GM21390 (cell line): ENCODE results near the gene DOHH.

Experiments
- ATAC-seq: cut with Tn5 transposase; IDR thresholded peaks from one replicate; pipeline ENCODE4 v1.9.1; 2021; ENCODE audit not compliant: unreplicated experiment

The DOHH gene

DNA sequence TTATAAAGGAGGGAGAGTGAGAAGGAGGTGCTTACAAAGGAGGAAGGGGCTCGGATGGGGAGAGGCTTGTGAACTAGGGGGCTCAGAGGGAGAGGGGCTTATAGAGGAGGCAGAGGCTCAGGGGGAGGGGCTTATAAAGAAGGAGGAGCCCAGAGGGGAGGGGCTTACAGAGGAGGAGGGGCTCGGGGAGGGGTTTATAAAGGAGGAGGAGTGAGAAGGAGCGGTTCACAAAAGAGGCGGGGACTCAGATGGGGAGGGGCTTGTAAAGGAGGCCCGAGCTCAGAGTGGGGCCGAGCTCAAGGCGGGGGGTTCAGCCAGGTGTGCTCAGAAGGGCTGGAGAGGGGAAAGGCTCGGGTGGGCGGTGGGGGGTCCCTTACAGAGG is 20.6 kb downstream of the DOHH start:
- no peak for ATAC-seq

DNA sequence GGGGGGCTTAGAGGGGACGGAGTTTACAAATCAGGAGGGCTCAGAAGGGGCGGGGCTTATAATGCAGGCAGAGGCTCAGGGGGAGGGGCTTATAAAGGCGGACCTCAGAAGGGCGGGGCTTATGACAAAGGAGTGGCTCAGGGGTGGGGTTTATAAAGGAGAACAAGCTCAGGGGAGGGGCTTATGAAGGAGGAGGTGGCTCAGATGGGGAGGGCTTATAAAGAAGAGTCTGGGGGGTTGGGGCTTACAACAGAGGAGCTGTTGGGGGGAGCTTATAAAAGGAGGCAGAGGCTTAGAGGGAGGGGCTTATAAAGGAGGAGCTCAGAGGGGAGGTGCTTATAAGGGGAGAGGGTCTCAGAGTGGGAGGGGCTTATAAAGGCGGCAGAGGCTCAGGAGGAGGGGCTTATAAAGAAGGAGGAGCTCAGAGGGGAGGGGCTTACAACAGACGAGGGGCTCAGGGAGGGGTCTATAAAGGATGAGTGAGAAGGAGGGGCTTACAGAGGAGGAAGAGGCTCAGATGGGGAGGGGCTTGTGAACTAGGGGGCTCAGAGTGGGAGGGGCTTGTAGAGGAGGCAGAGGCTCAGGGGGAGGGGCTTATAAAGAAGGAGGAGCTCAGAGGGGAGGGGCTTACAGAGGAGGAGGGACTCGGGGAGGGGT is 21.2 kb downstream of the DOHH start:
- ATAC-seq: no peak

DNA sequence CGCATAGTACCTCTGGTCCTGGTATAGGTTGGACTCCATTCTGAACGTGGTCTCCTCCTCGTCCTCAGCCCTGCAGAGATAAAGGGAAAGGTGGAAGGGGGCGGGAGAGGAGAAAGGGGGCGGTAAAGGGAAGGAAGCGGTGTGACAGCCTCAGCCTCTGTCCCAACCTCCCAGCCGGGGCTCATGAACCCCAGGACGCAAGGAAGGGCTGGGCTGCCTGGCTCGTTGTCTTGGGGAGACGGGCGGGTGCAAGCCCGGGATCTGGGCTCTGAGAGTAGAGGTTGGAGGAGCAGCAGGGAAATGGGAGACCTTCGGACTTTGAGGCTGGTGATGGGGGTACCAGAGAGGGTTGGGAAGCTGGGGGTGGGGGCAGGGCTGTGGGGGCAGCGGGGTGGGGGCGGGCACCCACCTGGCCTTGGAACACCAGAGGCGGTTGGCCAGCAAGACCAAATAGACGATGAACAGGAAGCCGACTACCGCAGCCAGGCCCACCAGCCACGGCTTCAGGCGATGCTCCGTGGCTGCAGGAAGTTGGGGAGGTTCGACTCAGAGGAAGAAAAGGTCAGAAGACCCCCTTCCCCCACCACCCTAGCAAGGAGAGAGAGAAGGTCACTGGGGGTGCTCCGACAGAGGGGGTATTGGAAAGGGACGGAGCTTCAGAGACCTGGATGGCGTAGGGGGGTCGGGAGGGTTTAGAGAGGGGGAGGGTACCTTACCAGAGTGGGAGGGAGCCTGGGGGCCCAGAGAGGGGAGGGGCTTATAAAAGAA is 21.9 kb downstream of the DOHH start:
- no peak for ATAC-seq

DNA sequence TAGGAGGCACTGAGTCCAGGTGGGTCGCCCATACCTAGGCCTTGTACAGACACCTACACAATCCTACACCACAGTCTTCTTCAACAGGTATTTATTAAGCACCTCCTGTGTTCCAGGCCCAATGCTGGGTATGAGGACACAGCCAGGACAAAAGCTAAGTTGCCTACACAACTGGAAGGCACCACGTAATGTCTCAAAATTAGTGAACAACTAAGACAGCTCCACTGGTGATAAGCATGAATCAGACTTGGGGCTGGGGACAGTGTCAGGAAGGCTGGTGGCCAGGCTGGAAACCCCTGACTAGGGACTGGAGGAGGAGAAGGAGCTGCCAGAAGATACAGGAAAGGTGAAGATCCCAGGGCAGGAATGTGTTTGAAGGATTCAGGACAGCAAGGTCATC is 22.5 kb downstream of the DOHH start:
- no peak for ATAC-seq

DNA sequence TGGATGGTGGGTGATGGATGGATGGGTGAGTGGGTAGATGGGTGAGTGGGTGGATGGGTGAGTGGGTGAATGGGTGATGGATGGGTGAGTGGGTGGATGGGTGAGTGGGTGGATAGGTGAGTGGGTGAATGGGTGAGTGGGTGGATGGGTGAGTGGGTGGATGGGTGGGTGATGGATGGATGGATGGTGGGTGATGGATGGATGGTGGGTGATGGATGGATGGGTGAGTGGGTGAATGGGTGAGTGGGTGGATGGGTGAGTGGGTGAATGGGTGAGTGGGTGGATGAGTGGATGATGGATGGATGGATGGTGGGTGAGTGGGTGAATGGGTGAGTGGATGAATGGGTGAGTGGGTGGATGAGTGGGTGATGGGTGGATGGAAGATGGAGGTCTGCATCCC is 23.0 kb downstream of the DOHH start:
- ATAC-seq: no peak

DNA sequence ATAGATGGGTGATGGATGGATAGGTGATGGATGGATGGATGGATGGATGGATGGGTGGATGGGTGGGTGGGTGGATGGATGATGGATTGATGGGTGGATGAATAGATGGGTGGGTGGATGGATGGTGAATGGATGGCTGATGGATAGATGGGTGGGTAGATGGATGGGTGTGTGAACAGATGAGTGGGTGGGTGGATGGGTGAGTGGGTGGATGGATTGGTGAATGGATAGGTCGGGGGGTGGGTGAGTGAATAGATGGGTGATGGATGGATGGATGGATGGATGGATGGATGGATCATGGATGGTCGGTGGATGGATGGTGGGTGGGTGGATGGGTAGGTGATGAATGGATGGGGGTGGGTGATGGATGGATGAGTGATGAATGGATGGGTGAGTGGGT is 23.6 kb downstream of the DOHH start:
- no peak for ATAC-seq

DNA sequence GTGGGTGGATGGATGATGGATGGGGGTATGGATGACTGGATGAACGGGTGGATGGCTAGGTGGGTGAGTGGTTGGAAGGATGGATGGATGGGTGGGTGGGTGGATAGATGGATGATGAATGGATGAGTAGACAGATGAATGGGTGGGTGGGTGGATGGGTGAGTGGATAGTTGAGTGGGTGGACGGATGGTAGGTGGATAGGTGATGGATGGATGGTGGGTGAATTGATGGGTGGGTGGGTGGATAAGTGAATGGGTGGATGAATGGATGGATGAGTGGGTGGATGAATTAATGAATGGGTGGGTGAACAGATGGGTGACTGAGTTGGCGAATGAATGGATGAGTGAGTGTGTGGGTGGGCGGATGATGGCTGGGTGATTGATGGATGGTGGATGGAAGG is 25.0 kb downstream of the DOHH start:
- no peak for ATAC-seq

DNA sequence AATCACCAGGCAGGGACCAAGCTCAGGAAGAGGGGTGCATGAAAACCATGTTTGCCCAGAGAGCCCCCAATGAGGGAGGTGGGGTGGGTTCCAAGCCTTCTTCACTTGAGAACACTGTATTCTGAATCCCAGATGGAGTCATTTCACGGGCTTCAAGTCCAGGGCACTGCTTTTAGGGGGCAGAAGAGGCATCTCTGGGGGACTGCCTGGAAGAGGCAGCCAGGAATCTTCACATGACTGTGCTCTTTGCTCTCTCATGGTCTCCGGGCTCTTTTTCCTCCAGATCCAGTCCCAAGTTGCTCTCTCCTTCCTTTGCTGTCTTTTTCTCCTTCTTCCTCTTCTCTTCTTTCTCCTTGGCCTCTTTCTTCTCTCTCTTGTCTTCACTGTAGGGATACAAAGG is 25.9 kb downstream of the DOHH start:
- ATAC-seq: no peak

DNA sequence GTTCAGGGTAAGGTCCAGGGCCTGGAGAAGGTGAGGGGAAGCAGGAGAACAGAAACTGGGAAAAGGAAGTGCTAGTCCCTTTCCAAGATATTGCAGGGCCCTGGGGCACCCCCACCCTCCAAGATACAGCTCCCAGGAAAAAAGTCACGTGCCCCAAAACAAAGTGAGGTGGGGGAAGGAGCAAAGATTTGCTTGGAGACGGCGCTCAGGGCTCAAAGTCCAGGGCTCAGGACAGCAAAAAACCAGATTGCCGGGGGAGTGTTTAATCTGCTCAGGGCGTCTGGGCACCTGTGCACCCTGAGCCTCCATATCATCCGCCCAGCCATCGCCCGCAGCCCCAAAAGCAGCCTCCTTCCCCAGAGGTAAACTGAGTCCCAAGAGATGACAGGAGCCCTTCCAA is 26.5 kb downstream of the DOHH start:
- ATAC-seq: no peak

DNA sequence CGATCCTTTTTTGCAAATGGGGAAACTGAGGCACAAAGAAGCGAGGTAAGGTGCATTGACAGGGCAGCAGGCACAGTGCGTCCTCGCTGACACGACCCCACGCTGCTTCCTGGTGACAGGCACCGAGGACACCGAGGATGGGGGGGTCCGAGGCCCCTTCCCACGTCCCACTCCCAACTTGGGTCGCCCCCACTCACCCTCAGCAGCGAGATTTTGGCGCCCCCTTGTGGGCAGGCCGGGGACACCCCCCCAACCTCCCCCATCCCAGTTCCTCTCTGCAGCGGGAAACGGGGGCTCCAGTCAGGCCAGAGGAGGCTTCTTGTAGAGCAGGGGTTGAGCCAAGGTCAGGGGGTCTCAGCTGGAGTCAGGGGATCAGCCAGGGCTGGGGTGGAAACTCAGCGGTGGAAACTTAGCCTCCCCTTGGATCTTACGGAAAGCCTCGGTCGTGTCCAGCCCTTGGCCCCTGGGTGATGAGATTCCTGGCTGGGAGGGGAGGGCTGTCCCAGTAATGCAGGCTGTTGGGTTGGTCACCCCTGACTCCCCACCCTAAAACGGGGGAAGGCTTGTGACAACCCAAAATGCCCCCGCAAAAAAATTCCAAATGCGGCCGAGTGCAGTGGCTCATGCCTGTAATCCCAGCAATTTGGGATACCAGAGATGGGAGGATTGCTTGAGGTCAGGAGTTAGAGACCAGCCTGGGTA is 28.4 kb downstream of the DOHH start:
- ATAC-seq: no peak

DNA sequence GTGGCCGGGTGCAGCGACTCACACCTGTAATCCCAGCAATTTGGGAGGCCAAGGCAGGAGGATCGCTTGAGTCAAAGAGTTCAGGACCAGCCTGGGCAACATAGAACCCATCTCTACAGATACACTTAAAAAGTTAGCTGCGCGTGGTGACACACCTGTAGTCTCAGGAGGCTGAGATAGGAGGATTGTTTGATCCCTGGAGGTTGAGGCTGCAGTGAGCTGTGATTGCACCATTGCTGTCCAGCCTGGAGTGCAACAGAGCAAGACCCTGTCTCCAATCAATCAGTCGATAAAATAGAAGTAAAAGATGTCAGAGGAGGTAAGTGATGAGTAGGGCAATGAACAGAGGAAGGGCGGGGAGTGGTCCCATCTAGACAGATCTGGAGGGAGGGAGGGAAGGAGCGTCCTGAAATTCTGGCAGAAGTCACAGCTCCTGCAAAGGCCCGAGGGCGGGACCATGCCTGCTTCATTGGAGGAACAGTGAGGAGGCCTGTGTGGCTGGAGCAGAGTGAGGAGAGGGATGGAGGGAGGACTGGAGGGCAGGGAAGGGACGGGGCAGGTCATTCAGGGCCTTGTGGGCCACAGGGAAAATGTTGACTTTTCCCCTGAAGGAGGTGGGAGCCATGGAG is 29.9 kb downstream of the DOHH start:
- ATAC-seq: no peak

DNA sequence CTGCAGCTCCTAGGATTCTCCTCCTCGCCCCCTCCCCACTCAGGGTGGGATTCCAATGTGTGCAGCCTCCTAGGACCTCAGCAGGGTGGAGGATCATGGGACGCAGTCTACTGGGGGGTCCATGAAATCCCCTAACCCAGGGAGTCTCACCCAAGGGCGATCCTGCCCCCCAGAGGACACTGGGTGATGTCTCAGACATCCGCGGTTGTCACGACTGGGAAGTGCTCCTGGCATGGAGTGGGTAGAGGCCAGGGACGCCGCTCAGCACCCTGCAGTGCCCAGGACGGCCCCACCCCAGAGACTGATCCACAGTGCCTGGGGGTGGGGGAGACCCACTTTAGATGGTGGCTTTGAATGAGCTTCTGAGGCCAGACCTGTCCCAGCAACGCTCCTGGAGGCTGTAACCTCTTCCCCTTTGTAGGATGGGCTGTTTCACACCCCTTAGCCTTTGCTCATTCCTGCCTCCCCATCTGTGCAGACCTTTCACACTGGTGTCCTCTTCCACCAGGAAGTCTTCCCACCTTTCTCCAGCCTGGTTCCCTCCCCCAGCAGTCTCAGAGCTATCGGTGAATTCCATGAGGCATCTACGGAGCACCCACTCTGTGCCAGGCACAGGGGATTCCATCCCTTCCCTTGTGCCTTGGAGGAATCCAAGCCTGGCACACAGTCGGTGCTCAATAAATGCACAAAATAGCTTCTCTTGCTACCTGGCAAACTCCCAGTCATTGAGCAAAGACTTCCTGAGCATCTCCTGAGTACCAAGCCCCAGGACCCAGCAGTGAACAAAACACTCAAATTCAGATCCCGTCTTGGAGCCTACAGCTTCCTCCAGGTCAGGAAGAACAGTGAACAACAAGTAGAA is 30.6 kb downstream of the DOHH start:
- no peak for ATAC-seq

DNA sequence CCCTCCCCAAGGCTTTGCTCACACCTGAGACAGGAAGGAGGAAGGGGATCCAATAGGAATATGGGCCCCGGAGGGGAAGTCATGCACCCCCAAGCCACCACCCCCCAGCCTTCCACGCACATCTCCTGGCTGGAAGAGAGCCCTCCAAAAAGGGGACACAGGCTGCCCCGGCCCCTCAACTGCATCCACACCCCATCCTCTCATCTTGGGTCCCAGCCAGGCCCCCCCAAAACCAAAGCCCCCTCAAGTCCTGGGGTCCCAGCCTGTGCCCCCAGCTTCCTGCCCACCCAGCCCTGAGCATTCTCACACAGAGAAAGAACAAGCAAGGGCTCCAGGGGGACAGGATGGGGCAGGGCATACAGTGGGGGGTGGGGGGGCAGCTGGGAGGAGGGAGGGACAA is 32.3 kb downstream of the DOHH start:
- no peak for ATAC-seq

DNA sequence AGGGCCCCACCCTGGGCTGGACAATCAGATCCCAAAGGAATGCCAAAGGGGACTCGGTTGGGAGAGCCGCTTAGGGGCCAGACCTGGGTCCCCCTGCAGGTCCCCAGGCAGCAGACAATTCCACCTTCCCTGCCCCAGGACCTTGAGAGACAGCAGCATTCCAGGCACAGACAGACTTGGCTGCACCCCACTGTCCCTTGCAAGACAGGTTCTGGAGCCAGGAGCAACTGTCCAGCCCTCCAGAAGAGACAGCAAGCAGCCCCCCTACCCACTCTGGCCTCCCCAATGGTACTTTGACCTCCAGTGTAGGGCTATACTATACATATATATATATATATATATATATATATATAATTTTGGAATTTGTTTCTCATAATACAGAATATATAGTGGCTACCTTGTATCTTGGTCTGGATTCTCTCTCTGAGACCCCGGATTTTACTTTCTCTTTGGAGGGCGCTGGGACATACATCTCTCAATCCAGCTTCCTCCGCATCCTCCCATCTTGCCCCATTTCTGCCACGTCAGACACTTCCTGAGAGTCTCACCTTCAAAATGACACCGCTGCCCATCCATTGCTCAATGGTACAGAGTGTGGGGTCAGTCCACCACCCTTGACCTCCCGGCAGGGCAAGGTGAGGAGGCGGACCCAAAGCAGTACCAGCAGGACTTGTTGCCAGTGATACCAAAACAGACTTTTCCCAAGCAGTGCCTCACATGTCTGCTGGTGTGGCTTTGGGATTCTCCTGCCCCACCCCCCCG is 32.9 kb downstream of the DOHH start:
- ATAC-seq: no peak

DNA sequence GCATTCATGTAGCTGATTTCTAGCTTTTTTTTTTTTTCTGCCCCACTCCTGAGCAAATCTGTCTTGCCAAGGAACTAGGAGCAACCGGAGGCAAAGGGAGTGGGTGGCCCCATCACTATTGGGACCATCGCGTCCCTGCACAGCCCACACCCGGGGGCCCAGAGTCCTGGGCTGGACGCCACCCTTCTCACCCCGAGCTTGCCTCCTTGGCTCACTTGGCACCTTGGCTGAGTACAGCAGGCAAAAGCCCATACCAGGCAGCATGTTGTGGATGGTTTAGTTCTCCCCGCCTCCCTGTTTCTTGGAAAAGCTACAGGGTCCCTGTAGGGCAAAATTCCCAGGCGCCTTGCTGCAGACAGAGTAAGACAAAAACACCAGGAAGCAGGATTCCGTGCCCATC is 33.8 kb downstream of the DOHH start:
- no peak for ATAC-seq

DNA sequence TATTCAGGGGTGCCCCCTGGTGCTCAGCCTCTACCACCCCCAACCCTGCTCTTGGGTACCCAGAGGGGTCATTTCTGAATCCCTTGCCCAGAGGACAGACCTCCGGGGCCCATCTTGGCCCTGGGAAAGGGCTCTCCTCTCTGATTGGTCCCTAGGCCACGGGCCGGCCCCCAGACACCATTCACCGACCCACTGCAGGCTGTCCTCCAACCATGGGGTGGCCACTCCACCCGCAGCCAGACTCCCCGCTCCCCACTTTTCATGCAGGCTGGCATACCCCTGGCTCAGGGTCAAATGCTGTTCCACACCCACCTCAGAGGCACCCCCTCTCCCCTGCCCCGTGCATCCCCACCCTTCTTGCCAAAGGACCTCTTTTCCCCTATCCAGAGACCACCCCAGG is 34.9 kb downstream of the DOHH start:
- ATAC-seq: no peak

DNA sequence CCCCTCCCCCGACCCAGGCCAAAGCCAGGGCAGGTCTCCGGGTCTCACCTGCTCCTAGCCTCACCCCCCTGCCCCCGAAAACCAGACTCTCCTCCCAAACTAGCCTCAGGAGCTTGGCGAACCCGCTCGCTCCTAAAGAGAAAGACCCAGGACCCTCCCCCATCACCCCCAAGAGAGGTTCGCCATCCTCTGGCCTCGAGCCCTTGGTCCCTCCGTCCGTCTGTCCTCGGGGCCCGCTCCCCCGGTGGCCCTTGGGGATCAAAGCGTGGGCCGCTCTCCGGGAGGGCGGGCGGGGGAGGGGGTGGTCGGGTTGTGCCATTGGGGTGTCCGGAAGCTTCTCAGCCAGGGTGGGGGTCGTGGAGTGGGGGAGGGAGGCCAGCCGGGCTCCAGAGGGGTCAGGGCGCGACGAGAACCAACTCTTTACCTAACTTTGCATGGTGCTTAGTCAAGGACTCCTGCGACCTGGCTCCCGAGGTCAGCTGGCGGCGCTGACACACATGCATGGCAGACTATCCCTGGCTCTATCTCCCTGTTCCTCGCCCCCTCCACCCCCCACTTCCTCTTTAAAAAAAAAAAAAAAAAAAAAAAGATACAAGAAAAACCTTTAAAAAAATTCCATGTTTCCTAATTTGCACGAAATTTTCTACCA is 35.8 kb downstream of the DOHH start:
- ATAC-seq: no peak

DNA sequence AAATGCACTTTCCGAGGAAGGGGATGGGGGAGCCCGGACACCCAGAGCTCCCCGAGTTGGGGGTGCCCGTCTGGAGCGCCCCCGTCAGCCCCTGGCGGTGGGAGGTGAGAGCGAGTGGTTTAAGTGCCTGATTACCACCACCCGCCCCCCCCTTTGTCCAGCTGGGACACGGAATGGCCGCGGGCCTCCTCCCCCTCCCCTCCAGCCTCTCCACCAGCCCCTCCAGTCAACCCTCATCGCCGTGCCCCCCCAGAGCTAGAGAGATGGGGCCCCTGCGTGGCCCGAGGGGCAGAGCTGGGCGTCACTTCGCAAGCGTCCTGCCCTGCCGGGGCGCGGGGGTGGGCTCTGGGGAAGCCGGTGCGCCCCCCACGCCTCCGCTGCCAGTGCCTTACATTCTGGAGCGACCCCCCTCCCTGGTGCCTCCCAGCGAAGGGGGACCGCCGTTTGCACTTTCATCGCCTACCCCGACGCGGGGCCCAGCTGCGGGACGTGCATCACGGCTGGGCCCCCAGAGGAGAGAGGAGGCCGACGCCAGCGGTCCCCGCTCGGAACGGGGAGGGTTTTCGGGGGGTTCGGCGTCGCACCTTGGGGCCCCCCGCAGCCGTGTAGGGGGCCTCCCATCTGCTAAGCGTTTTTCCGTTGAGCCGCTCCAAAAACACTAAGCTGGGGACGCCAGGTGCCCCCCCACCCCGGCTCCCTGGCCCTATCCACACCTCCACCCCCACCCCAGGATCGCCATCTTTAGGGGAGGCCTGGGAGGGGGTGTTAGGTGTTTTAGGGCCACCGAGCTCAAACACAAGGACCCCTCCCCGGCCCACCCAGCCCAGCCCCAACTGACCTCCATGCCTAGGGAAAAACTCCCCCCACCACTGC is 36.5 kb downstream of the DOHH start:
- no peak for ATAC-seq
